Thoracic aorta (tissue), 2 donors: ENCODE results near the gene ZER1. TPM values are rescaled to one million over a fixed set of nuclear protein-coding genes. Genes with fewer than 3 reads are reported as not detected.
"Not testable (repeated sequence)": the region's sequence is repeated elsewhere in the genome, so short reads cannot be mapped to it uniquely, and the experiment has no call there.

ENCODE experiments used
- ATAC-seq: fragments of 150-250 bp; one replicate; pipeline ENCODE4 v1.8.0; 2017; ENCODE audit warnings: low read depth; ENCODE audit not compliant: insufficient number of reproducible peaks, low FRiP score
- DNase-seq: peaks from one replicate; pipeline ENCODE4 v3.0.0-alpha.2; 2020; ENCODE audit warnings: low spot score
- H3K27ac ChIP-seq, 2 donors: fragments of 200-600 bp; sonication (generic); 1 replicate in 1 of 2; 2 replicates in 1 of 2; pipeline ENCODE4 v1.5.1; 2016; ENCODE audit warnings: mild to moderate bottlenecking in 2 of 2, moderate library complexity in 2 of 2
- H3K27me3 ChIP-seq: fragments of 200-600 bp; sonication (generic); replicated peaks from 2 replicates; pipeline ENCODE4 v1.6.0; 2016; ENCODE audit warnings: mild to moderate bottlenecking; ENCODE audit not compliant: insufficient read depth
- H3K36me3 ChIP-seq: fragments of 200-600 bp; sonication (generic); one replicate; pipeline ENCODE4 v1.5.1; 2016
- H3K4me1 ChIP-seq, 2 donors: fragments of 200-600 bp; sonication (generic); 1 replicate in 1 of 2; 2 replicates in 1 of 2; pipeline versions ENCODE4 v1.5.1 to v1.6.0; 2016; ENCODE audit warnings: low read depth in 2 of 2, mild to moderate bottlenecking in 1 of 2; ENCODE audit not compliant: control insufficient read depth in 1 of 2
- H3K4me3 ChIP-seq: fragments of 200-600 bp; sonication (generic); 2 replicates; pipeline ENCODE4 v1.5.1; 2016; ENCODE audit warnings: mild to moderate bottlenecking
- H3K9me3 ChIP-seq: fragments of 200-600 bp; sonication (generic); 2 replicates; pipeline ENCODE4 v1.5.1; 2016
- CTCF ChIP-seq: fragments of 200-600 bp; sonication (generic); IDR thresholded peaks from one replicate; pipeline ENCODE4 v1.5.1; 2019; ENCODE audit warnings: antibody characterized with exemption
- total RNA-seq, 2 donors: library from RNA; depleted of rRNA; stranded (reverse); fragments of >200 nt; gene quantifications; one replicate each; pipeline versions ENCODE4 v1.1.0 to v1.2.3, GENCODE V29; 2016

Gene ZER1
- total RNA-seq, 2 donors from 2014 or later, result 42.5 to 65.4 TPM

- no peak for ATAC-seq
- peaks cover 0 to 8% of the 10 kb centered on the region in 2 donors for H3K4me1 ChIP-seq
- no peak for DNase-seq
- peak overlapping the region; percentile 85 for H3K4me3 ChIP-seq
- no peaks in the 10 kb centered on the region for H3K36me3 ChIP-seq
- TF ChIP-seq CTCF, result no peak
- no peaks in the 10 kb centered on the region for H3K27me3 ChIP-seq
- no peak overlapping the region for H3K27ac ChIP-seq
- no peaks in the 10 kb centered on the region for H3K9me3 ChIP-seq
These were observed 67.9 kb downstream of the ZER1 start for GRCh38 chr9:128703616-128704355.

- peak overlapping the region in 1 of 2 donors; percentile 33 for H3K27ac ChIP-seq
- no peak for ATAC-seq
- H3K36me3 ChIP-seq, result no peaks in the 10 kb centered on the region
- H3K27me3 ChIP-seq, result no peaks in the 10 kb centered on the region
- no peaks in the 10 kb centered on the region for H3K9me3 ChIP-seq
- TF ChIP-seq CTCF, result no peak
- H3K4me1 ChIP-seq, result peaks cover 0 to 8% of the 10 kb centered on the region in 2 donors
- H3K4me3 ChIP-seq, result peak overlapping the region; percentile 85
- DNase-seq, result no peak
These were observed 68.6 kb downstream of the ZER1 start for GRCh38 chr9:128702949-128703615.

- TF ChIP-seq CTCF, result peak; percentile 88
- ATAC-seq (peak; percentile 51), DNase-seq (peak; percentile 45)
- Histone ChIP-seq H3K4me1 (peaks cover 0 to 8% of the 10 kb centered on the region in 2 donors), H3K9me3 (no peaks in the 10 kb centered on the region), H3K27me3 (no peaks in the 10 kb centered on the region), H3K36me3 (no peaks in the 10 kb centered on the region), H3K4me3 (peak within 1 kb of the TSS; percentile 85), H3K27ac (peak within 1 kb of the TSS in 1 of 2 donors; percentile 33)
These were observed 69.2 kb downstream of the ZER1 start, which contains the start of gene PKN3 for GRCh38 chr9:128702445-128702948. PKN3 (plus strand) TSS chr9:128702503; CDS start chr9:128702916, 413 bp downstream.

- ATAC-seq (no peak), DNase-seq (no peak)
- H3K4me3 ChIP-seq, result no peak overlapping the region
- H3K9me3 ChIP-seq, result no peaks in the 10 kb centered on the region
- H3K36me3 ChIP-seq, result no peaks in the 10 kb centered on the region
- no peaks in the 10 kb centered on the region for H3K27me3 ChIP-seq
- no peak overlapping the region for H3K27ac ChIP-seq
- TF ChIP-seq CTCF, result no peak
- H3K4me1 ChIP-seq, result peaks cover 0 to 8% of the 10 kb centered on the region in 2 donors
These were observed 70.4 kb downstream of the ZER1 start for GRCh38 chr9:128701227-128701854.

GRCh38 chr9:128699096-128699795 is 72.5 kb downstream of the ZER1 start:
- not testable (repeated sequence) for H3K4me3 ChIP-seq, ATAC-seq, H3K9me3 ChIP-seq, H3K4me1 ChIP-seq, H3K27ac ChIP-seq, H3K27me3 ChIP-seq, DNase-seq
- H3K36me3 ChIP-seq, result peaks cover 13% of the 10 kb centered on the region
